ENCODE data around the gene EDC3.
"Not testable (repeated sequence)": the region's sequence is repeated elsewhere in the genome, so short reads cannot be mapped to it uniquely, and the experiment has no call there.

The EDC3 gene

DNA sequence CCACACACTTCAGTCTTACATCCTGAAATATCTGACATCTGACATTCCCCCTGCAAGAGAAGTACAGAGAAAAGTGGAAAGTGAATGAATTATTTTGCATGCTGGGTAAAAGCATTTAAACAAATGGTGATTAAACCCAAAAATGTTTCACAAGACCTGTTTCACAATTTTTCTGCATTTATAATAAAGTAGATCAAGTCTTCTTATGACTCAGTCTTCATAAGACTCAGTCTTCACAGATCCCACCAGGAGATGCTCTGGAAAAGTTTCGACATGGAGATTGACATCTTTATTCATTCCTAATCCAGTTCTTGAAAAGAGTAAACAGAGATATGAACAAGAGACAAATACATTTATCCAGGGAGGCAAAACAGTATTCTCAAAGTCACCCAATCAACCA lies 13.2 kb upstream of the EDC3 start:
- DNase-seq: no peak

DNA sequence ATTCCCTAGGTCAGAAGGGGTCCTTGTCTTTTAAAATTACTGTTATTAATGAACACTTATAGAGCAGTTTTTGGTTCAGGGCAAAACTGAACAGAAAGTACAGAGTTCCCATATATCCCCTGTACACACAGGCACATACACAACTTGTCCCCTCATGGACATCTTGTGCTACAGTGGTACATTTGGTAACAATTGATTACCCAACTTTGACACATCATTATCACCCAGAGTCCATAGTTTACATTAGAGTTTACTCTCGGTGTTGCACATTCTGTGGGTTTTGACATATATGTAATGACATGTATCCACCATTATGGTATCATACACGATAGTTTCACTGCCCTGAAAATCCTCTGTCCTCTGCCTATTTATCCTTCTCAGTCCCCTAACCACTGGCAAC lies 984 bp upstream of the EDC3 start:
- no peak for DNase-seq

GRCh38 chr15:74696398-74696729 lies 540 bp upstream of the EDC3 start:
- no peak for DNase-seq

DNA sequence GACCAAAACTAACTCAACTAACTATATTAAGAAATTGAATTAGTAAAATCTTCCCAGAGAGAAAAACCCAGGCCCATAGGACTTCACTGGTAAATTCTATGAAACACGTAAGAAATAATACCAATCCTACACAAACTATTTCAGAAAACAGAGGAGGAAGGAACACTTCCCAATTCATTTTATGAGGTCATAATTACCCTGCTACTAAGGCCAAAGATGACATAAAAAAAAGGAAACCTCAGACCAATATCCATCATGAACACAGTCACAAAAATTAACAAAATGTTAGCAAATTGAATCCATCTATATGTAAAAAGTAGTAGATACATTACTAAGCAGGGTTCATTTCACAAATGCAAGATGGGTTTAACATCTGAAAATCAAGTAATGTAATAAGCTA lies 3.5 kb downstream of the EDC3 start:
- DNase-seq: no peak

DNA sequence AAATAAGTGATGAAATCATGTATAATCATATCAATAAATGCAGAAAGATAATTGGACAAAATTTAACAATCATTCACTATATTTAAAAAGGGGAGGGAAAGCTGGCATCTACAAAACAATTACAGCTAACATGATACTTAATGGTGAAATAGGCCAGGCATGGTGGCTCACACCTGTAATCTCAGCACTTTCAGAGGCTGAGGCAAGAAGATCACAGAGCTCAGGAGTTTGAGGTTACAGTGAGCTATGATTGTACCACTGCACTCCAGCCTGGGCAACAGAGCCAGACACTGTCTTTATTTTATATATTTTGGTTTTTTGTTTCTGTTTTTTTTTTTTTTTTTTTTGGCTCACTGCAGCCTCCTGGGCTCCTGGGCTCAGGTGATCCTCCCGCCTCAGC lies 12.1 kb downstream of the EDC3 start:
- DNase-seq: no peak

DNA sequence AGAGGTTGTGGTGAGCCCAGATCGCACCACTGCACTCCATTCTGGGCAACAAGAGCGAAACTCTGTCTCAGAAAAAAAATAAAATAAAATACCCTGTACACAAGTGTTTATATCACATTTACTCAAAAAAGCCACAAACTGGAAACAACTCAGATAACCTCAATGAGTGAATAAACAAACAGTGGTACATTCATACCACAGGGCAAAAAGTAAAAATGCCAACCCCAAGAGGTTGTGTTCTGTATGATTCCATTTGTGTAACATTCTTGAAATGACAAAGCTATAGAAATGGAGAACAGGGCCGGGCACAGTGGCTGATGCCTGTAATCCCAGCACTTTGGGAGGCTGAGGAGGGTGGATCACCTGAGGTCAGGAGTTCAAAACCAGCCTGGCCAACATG lies 12.9 kb downstream of the EDC3 start:
- no peak for DNase-seq

GRCh38 chr15:74680456-74680855 lies 15.4 kb downstream of the EDC3 start:
- no peak for DNase-seq

DNA sequence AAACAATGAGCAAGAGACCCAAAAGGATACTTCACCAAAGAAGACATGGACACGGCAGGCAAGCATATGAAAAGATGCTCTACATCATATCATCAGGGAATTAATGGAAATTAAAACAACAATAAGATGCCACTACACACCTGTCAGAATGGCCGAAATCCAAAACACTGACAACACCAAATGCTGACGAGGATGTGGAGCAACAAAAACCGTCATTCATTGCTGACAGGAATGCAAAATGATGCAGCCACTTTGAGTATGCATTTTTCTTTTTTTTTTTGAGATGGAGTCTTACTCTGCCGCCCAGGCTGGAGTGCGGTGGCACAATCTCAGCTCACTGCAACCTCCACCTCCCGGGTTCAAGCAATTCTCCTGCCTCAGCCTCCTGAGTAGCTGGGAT lies 19.0 kb downstream of the EDC3 start:
- no peak for DNase-seq

DNA sequence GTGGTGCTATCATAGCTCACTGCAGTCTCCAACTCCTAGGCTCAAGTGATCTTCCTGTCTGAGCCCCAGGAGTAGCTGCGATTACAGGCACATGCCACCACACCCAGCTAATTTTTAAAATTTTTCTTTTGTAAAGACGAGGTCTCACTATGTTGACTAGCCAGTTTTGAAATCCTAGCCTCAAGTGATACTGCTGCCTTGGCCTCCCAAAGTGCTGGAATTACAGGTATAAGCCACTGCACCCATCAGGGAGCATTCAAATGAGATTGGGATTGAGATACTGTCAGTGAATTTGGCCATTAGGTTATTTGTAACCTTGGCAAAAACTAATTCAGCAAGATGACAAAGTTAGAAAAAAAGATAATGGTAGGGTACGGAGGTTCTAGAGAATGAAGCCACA lies 21.7 kb downstream of the EDC3 start:
- no peak for DNase-seq

- no peak for DNase-seq
Measured at GRCh38 chr15:74669627-74670026, 26.2 kb downstream of the EDC3 start.

- no peak for DNase-seq
Measured at GRCh38 chr15:74667975-74668374, 27.8 kb downstream of the EDC3 start.

DNA sequence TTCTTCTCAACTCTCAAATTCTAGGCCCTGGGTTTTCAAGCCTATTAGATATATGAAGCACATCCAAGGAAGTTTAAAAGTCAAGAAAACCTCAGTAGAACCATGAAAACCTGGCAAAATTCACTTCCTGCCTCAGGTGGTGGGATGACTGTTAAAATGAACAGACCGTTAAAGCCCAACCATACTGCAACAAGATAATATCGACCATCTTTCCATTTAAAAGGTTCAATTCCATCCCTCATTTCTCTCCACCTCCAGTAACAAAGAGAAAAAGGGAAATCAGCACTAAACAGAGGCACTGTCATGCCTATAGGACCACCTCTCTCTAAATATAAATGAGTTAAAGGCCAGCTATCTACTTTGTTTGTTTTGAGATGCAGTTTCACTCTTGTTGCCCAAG lies 31.2 kb downstream of the EDC3 start:
- no peak for DNase-seq

GRCh38 chr15:74664028-74664616 lies 31.7 kb downstream of the EDC3 start:
- no peak for DNase-seq

- no peak for DNase-seq
Measured at GRCh38 chr15:74663303-74664027, 32.4 kb downstream of the EDC3 start.

DNA sequence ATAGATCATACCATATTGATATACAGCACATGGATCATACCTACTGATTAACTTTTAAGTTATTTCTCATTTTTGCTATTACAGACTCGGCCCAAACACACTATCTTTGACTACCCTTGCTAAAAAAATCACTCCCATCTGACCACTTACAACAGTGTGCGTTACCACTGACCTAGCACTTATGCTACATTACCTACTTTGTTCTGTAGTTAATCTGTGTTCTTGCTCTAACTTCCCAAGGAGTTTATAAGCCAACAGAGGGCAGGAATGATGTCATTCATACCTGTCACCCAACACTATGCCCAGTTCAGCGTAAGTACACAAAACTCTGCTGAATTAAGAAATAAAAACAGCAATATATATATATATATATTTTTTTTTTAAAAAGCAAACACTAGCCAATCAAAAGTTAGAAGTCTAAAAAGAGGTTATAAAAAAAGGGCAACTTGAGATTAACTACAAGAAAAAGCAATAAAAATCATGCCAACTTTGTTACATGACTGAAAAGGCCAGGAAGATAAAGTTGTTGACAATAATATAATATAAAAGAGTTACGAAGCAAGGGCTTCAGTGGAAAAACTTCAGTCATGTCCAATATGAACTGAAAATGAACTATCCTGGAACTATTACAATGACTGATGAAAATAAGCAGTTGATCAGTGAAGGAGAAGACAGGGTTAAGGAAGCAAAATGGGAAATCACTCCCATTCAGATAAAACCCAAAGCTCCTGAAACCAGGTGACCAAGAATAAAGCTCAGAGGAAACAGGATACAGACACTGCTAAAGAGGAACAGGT lies 33.6 kb downstream of the EDC3 start:
- DNase-seq: no peak

DNA sequence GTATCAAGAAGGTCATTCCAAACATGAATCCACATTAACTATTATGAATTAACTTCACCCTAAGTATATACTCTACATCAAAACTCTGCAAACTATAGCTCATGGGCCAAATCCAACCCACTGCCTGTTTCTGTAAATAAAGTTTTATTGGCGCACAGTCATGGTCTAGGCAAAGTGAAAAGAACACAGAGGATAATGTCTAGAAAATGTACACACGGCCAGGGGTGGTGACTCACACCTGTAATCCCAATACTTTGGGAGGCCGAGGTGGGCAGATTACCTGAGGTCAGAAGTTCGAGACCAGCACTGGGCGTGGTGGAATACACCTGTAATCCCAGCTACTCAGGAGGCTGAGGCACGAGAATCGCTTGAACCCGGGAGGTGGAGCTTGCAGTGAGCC lies 34.5 kb downstream of the EDC3 start:
- not testable (repeated sequence) for DNase-seq

- DNase-seq: no peak
Measured at GRCh38 chr15:74657846-74658245, 38.0 kb downstream of the EDC3 start.

GRCh38 chr15:74656935-74657535 lies 38.8 kb downstream of the EDC3 start:
- no peak for DNase-seq

DNA sequence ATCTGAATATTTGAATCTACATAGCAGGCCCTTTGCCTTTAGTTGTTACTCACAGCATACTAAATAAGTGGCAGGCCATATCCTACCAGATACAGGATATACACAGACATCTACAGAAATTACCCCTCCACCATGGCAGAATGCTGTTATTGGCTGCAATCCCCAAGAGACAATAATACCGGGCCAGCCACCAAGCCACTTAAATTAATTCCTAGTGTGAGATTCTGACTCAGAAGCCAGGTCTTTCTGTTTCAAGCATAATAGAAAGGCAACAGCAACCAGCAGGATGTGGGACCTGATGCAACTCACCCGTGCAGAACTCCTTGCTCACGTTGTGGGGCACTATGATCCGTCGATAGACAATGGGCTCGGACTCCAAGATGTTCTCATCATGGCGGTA lies 40.4 kb downstream of the EDC3 start:
- DNase-seq: peak; percentile 5

DNA sequence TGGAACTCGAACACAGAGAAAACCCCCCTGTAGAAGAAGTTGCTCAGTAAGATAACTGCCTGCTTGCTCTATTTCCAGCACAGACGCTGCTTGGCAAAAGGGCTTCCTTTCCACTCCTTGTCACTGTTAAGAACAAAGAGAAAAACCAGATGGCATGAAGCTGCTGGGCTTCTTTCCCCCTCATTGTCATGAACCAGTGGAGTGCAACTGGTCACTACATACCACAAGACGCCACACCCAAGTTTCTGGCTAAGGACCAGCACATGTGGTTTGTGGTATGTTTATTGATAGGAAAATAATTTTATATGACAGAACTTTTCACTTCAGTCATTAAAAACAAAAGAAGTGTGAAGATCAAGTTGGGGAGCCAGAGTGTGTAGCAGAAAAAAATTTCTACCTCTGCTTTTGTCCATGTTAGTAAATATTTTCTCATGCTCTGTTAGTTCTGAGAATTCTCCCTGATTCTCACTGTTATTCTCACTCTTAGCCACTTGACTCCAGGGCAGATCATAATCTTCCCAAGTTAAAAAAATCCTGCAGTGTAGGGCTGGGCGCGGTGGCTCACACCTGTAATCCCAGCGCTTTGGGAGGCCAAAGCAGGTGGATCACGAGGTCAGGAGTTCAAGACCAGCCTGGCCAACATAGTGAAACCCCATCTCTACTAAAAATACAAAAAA lies 42.3 kb downstream of the EDC3 start:
- peak; percentile 11 for DNase-seq

DNA sequence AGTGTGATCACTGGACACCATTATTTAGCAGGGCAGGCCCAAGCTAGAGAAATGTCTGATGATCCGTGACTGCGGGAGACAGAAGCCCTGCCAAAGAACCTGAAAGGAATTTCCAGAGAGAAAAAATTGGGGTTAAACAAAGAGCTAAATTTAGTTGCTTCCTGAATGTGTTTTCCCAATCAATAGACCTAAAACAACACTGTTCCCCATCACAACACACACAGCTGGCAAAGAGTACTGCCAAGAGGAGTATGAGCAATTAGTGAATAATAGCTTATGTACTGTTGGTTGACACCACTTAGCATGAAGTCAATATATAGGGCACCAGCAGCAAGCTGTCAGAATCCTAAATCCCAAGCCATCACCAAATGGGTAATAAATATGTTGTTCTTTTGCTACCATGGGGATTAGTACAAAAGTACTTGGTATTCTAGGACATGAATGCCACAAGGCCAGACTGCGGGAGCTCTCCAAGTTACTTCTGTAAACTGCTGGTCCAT lies 44.5 kb downstream of the EDC3 start:
- peak; percentile 60 for DNase-seq

- DNase-seq: no peak
Measured at GRCh38 chr15:74648051-74648842, 47.6 kb downstream of the EDC3 start.
